GM23338 (cell line): ENCODE measurements around the gene SEMA4D. TPM values are rescaled to one million over a fixed set of nuclear protein-coding genes. Genes with fewer than 3 reads are reported as not detected.

ENCODE experiments used
- ATAC-seq: fragments of 200-7000 bp; cut with Tn5 transposase; 3 replicates; pipeline ENCODE4 v1.9.1; 2020
- DNase-seq: peaks from one replicate; pipeline ENCODE4 v3.0.0-alpha.2; 2015; ENCODE audit warnings: low spot score
- H2AFZ ChIP-seq: fragments of 200-600 bp; sonication (generic); 2 replicates; pipeline ENCODE4 v1.8.0; 2016; ENCODE audit warnings: antibody characterized with exemption, mild to moderate bottlenecking, moderate library complexity
- H3F3A ChIP-seq: fragments of 200-600 bp; sonication (generic); replicated peaks from 2 replicates; pipeline ENCODE4 v1.8.0; 2017; ENCODE audit warnings: antibody characterized with exemption, mixed run types, low read depth
- H3K27ac ChIP-seq: fragments of 200-600 bp; sonication (generic); 2 replicates; pipeline ENCODE4 v1.6.1; 2016; ENCODE audit warnings: low read depth
- H3K27me3 ChIP-seq: fragments of 200-600 bp; sonication (generic); 2 replicates; pipeline ENCODE4 v1.8.0; 2016; ENCODE audit warnings: mild to moderate bottlenecking, mixed run types, moderate library complexity; ENCODE audit not compliant: insufficient read depth
- H3K36me3 ChIP-seq: fragments of 200-600 bp; sonication (generic); 2 replicates; pipeline ENCODE4 v1.8.0; 2016; ENCODE audit warnings: mild to moderate bottlenecking; ENCODE audit not compliant: insufficient read depth
- H3K4me1 ChIP-seq: fragments of 200-600 bp; sonication (generic); 2 replicates; pipeline ENCODE4 v1.8.0; 2016; ENCODE audit warnings: mild to moderate bottlenecking, moderate library complexity; ENCODE audit not compliant: insufficient read depth
- H3K4me2 ChIP-seq: fragments of 200-600 bp; sonication (generic); 2 replicates; pipeline ENCODE4 v1.7.1; 2017; ENCODE audit warnings: mixed run types
- H3K4me3 ChIP-seq: fragments of 200-600 bp; sonication (generic); 2 replicates; pipeline ENCODE4 v1.6.1; 2016; ENCODE audit warnings: mixed run types
- H3K79me2 ChIP-seq: fragments of 200-600 bp; sonication (generic); replicated peaks from 2 replicates; pipeline ENCODE4 v1.8.0; 2017; ENCODE audit warnings: mild to moderate bottlenecking; ENCODE audit not compliant: insufficient read depth
- H3K9me2 ChIP-seq: fragments of 200-600 bp; sonication (generic); 2 replicates; pipeline ENCODE4 v1.8.0; 2017; ENCODE audit not compliant: insufficient read depth
- H4K20me1 ChIP-seq: fragments of 200-600 bp; sonication (generic); replicated peaks from 2 replicates; pipeline ENCODE4 v1.8.0; 2017; ENCODE audit warnings: mild to moderate bottlenecking; ENCODE audit not compliant: insufficient read depth
- H3K27ac Mint-ChIP-seq: 2 replicates; pipeline ENCODE4 v1.8.0; 2020; ENCODE audit warnings: inconsistent platforms, mild to moderate bottlenecking, moderate library complexity, mixed read lengths
- H3K27me3 Mint-ChIP-seq: 3 replicates; pipeline ENCODE4 v1.8.0; 2022; ENCODE audit warnings: low read depth, mild to moderate bottlenecking, moderate library complexity, mixed read lengths, inconsistent platforms; ENCODE audit not compliant: insufficient read depth, poor library complexity
- H3K36me3 Mint-ChIP-seq: 3 replicates; pipeline ENCODE4 v1.8.0; 2021; ENCODE audit warnings: low read depth, mild to moderate bottlenecking, inconsistent platforms, moderate library complexity, mixed read lengths
- H3K4me1 Mint-ChIP-seq: 3 replicates; pipeline ENCODE4 v1.8.0; 2020; ENCODE audit warnings: mild to moderate bottlenecking, inconsistent platforms, mixed read lengths
- H3K4me3 Mint-ChIP-seq: 3 replicates; pipeline ENCODE4 v1.8.0; 2021; ENCODE audit warnings: moderate library complexity, mild to moderate bottlenecking, inconsistent platforms, mixed read lengths
- H3K9me3 Mint-ChIP-seq: 3 replicates; pipeline ENCODE4 v1.8.0; 2020; ENCODE audit warnings: moderate library complexity, mild to moderate bottlenecking, inconsistent platforms, mixed read lengths
- ETS1 ChIP-seq: IDR thresholded peaks from 2 replicates; pipeline ENCODE4 v1.6.1; 2016; ENCODE audit warnings: antibody characterized with exemption
- EZH2 ChIP-seq: fragments of 200-600 bp; sonication (generic); IDR thresholded peaks from one replicate; pipeline ENCODE4 v1.8.0; 2017; ENCODE audit warnings: antibody characterized with exemption, mild to moderate bottlenecking, low read depth; ENCODE audit not compliant: unreplicated experiment
- POLR2AphosphoS5 ChIP-seq: IDR thresholded peaks from 2 replicates; pipeline ENCODE4 v1.6.1; 2016; ENCODE audit warnings: antibody characterized with exemption, low read depth
- REST ChIP-seq: IDR thresholded peaks from one replicate; pipeline ENCODE4 v1.6.1; 2018; ENCODE audit warnings: antibody characterized with exemption; ENCODE audit not compliant: unreplicated experiment
- polyA plus RNA-seq: library from polyadenylated mRNA; unstranded; fragments of >200 nt; fragmentation: Nextera tagmentation; extraction: Ambion mirVana; gene quantifications from 2 replicates; pipeline ENCODE4 v1.2.1, GENCODE V29; 2016
- total RNA-seq: library from RNA; depleted of rRNA; stranded (reverse); fragments of >200 nt; shearing (Covaris generic); gene quantifications from 2 replicates; pipeline ENCODE4 v1.2.3, GENCODE V29; 2014

SEMA4D gene
- total and polyA plus RNA-seq, 2 experiments from 2014 or later: 19.3 to 63.0 TPM

GRCh38 chr9:89350988-89351557 is 146.8 kb downstream of the SEMA4D start:
- Mint-ChIP-seq H3K4me1 (no peaks in the 10 kb centered on the region), H3K27ac (no peak overlapping the region), H3K36me3 (peaks cover 95% of the 10 kb centered on the region), H3K4me3 (no peak overlapping the region), H3K27me3 (peaks cover 2% of the 10 kb centered on the region), H3K9me3 (no peaks in the 10 kb centered on the region)
- H3K27ac ChIP-seq: no peak overlapping the region
- TF ChIP-seq REST (no peak), EZH2 (no peak), POLR2AphosphoS5 (no peak), ETS1 (no peak)
- H3K27me3 ChIP-seq: no peaks in the 10 kb centered on the region
- no peaks in the 10 kb centered on the region for H3F3A ChIP-seq
- H3K9me2 ChIP-seq: no peaks in the 10 kb centered on the region
- peaks cover 3% of the 10 kb centered on the region; the same call in 1 of the 2 replicates for H3K79me2 ChIP-seq
- H2AFZ ChIP-seq: no peak overlapping the region
- peaks cover 46% of the 10 kb centered on the region for H3K36me3 ChIP-seq
- H3K4me2 ChIP-seq: no peak overlapping the region
- DNase-seq: no peak
- no peak overlapping the region for H3K4me3 ChIP-seq
- peaks cover 22% of the 10 kb centered on the region for H4K20me1 ChIP-seq
- no peak for ATAC-seq
- no peaks in the 10 kb centered on the region for H3K4me1 ChIP-seq

DNA sequence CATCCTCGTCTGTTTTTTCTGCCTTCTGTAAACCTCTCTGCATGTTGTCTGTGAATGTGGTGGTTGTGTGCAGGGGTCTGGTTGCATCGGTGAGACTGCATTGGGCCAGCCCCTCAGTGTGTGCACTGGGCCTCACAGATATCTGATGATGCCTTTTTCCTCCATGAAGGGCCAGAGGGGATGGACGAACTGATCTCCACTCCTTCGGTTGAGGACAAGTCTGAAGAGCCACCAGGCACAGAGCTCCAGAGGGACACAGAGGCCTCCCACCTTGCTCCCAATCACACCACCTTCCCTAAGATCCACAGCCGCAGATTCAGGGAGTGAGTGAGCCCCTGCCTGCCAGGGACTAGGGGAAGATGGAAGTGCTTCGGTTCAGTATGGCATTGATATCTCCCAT is 148.3 kb downstream of the SEMA4D start:
- H3K36me3 Mint-ChIP-seq: peaks cover 93% of the 10 kb centered on the region
- H3K4me3 Mint-ChIP-seq: no peak overlapping the region
- no peak for DNase-seq
- H4K20me1 ChIP-seq: peaks cover 23% of the 10 kb centered on the region
- H3K27me3 ChIP-seq: no peaks in the 10 kb centered on the region
- H3K9me2 ChIP-seq: no peaks in the 10 kb centered on the region
- no peak for ATAC-seq
- H3F3A ChIP-seq: no peaks in the 10 kb centered on the region
- TF ChIP-seq REST: no peak
- H3K4me1 ChIP-seq: no peaks in the 10 kb centered on the region
- H2AFZ ChIP-seq: no peak overlapping the region
- H3K36me3 ChIP-seq: peaks cover 37% of the 10 kb centered on the region
- peaks cover 5% of the 10 kb centered on the region for H3K79me2 ChIP-seq
- no peak overlapping the region for H3K27ac Mint-ChIP-seq
- H3K27ac ChIP-seq: no peak overlapping the region
- no peak overlapping the region for H3K4me2 ChIP-seq
- no peaks in the 10 kb centered on the region for H3K9me3 Mint-ChIP-seq
- H3K4me3 ChIP-seq: no peak overlapping the region
- H3K27me3 Mint-ChIP-seq: peaks cover 2% of the 10 kb centered on the region
- H3K4me1 Mint-ChIP-seq: no peaks in the 10 kb centered on the region
